Measurements from ENCODE around the gene RSPH1.

RSPH1 gene

DNA sequence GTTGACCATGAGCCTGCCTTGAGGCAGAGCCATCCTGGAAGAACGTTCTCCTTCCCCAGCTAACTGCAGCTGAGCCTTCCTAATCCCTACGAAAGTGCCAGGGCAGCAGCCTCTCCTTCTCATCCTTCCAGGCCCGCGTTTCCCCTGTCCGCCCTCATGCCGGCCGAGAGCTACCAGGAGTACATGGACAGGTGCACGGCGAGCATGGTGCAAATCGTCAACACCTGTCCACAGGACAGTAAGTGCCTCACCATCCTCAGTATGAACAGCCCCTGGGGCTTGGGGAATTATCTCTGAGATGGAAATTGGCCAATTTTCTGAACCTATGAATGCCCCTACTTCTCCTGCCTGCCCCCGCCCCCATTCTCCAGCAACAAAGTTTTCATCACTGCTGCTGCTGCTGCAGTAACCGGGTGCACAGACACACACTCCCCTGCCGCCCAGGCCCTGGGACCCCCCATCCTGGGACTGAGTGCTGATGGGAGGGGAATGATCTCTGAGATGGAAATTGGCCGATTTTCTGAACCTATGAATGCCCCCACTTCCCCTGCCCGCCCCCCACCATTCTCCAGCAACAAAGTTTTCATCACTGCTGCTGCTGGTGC lies 52.7 kb downstream of the RSPH1 start:
- no peak for DNase-seq

DNA sequence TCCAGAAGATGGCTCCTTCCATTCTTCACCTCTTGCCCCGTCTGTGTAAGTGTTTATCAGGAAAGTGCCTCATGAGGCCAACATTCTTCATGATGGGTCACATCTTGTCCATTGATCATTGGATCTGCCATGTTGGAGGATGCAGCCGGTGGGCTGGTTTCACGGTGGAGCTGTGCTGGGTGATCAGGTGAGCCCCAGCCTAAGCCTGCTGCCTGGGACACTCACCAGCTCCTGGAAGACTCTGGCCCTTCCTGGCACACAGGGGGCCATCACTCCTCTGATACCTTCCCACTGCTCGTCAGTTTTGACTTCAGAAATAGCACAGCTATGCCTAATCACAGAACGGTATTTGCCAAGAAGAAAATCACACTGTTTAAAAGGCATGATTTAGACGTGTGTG lies 54.1 kb downstream of the RSPH1 start:
- no peak for DNase-seq

DNA sequence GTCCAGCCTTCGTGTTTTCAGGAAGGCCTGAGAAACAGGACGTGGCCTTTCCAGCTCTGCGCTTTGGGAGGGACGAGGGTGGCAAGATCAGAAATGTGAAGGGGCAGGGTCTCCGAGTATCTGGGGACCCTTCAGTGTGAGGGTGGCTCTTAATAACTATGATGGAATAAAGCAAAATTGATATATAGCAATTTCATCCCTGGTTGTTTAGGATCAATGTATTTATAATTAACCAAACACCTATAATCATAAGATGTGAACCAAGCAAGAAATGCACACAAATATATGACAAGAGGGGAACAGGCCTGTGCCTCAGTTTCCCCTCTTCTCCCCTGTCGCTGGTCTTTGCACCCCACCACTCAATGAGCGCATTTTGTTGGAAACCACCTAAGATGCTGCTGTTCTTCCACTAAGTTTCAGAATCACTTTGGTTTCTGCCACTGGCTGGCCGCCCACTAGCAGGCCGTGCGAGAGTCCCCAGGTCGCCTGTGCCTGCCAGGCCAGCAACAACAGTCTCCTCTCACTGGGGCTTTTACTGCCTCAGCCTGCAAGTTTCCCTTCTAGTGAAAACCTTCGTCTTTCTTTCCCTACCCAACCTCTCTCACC lies 55.7 kb downstream of the RSPH1 start:
- peak; percentile 59 to 69 for DNase-seq

DNA sequence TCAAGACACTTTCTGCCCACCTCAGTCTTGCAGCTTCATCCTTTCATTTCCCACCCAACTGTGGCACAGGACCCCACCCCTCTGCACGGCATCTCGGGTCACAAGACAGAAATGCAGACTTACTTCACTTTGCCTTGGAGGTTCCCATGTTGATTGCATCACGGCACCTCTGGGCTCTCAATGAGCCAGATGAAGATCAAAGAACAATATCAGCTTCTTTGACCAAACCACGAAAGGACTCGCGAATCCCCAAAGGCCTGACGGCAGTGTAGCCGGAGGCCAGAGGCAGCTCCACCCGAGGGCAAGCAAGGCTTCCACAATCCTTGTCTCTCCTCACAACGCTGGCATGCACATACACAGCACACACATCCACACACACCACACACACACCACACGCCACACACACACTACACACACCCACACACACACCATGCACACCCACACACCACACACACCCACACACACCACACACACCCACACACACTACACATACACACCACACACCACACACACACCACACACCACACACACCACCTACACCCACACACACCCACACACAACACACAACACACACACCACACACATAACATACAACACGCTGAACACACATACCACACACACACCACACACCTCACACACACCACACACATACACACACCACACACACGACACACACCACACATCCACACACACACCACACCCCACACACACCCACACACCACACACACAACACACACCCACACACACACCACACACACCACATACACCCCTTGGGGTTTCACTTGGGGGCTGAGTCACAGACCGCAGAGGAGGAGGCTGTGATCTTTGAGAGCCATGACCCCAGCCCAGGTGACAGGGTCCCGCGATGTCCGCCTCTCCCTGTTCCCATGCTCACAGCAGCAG lies 56.5 kb downstream of the RSPH1 start:
- DNase-seq: peak; percentile 48 to 64

DNA sequence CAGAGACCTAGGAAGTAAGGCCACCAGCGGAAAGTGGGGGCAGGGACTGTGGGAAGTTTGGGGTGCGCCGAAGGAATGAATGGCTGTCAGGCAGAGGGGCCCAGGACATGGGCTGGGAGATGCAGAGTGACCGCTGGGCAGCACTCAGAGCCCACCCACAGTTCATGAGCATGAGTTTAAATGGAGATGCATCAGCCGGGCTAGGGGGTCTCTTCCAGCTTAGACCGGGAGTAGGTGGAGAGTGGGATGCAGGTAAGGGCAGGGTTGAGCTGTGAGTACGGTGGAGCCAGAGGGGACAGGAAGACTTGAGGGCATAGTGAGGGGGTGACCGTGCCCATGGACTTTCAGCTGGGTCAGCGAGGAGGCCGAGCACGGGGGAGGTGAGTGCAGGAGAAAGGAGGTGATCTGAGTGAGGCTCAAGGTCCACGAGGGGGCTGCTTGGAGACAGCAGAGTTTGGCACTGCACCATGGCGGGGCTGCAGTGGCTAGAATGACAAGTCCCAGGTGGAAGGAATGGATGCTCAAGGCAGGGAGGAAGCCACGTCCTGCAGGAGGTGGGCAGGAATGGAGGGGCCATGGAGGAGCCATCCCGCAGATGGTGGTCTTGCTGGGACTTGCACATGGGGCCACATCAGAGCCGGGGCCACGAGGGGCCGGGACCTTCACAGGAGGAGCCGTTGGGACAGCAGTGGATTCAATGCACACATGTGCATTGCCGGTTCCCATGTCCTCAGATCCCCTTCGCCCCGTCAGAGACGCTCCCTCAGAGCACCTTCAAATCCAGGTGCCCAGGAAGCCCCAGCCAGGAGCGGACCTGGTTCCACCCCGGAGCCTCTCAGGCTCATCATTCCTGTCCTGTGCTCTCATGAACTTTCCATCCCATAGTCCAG lies 57.5 kb downstream of the RSPH1 start:
- no peak for DNase-seq

DNA sequence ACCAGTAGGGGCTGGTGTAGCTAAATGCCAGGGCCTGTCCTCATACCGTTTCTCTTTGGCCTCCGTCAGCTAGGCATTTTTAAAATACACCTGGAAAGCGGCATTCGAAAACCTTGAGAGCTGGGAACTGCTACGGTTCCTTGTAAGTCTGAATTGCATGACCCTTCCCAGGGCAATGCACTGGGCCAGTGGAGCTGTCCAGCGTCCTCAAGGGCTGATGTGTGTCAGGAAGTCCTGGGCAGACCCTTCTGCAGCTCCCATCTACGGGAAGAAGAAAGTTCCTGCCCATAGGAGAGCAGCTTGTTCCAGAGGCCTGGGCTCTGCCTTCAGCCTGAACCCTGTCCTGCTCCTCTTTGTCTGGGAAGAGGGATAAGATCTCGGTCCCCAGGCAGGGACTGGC lies 58.2 kb downstream of the RSPH1 start:
- DNase-seq: no peak

DNA sequence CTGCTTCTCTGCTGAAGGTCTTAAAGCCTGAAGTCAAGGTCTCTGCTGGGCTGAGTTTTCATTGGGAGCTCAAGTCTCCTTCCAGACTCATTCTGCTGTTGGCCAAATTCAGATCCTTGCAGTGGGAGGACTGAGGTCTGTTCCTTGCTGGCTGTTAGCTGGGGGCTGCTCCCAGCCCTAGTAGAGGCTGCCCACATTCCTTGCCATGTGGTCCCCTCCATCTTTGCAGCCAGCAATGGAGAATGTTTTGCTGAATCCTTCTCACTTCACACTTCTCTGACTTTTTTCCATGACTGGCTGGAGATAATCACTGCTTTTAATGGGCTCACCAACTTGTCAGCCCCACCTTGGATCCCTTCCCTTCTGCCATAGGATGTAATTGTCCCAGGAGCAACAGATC lies 59.1 kb downstream of the RSPH1 start:
- DNase-seq: no peak

DNA sequence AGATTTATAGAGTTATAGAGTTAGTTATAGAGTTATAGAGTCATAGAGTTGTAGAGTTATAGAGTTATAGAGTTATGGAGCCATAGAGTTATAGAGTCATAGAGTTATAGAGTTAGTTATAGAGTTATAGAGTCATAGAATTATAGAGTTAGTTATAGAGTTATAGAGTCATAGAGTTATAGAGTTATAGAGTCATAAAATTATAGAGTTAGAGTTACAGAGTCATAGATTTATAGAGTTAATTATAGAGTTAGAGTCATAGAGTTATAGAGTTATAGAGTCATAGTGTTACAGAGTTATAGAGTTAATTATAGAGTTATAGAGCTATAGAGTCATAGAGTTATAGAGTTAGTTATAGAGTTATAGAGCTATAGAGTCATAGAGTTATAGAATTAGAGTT lies 60.2 kb downstream of the RSPH1 start:
- no peak for DNase-seq

DNA sequence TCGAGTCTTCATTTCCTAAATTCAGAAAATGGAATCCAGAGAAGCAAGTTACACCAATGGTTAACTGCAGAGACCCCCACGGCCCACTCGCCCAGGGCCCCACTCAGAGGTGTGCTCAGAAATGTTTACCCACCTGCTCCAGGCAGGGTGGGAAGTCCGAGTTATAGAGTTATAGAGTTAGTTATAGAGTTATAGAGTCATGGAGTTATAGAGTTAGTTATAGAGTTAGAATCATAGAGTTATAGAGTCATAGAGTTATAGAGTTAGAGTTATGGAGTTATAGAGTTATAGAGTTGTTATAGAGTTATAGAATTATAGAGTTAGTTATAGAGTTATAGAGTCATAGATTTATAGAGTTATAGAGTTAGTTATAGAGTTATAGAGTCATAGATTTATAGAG lies 60.6 kb downstream of the RSPH1 start:
- no peak for DNase-seq

DNA sequence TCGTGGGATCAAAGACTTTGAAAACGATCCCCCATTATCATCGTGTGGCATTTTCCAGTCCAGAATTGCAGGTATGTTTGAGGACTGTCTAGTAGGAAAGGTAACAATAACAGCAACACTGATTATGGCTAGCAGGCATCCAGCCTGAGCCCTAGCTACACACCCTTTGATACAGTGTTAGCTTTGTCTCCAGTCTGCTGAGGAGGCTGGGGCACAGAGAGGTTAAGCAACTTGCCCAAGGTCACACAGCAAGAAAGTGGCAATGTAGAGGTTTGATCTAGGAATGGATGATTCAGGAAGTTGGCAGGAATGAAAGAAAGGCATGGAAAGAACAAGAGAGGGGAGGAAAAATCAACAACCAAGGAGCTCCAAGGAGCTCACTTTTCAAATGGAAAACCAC lies 61.1 kb downstream of the RSPH1 start:
- no peak for DNase-seq

DNA sequence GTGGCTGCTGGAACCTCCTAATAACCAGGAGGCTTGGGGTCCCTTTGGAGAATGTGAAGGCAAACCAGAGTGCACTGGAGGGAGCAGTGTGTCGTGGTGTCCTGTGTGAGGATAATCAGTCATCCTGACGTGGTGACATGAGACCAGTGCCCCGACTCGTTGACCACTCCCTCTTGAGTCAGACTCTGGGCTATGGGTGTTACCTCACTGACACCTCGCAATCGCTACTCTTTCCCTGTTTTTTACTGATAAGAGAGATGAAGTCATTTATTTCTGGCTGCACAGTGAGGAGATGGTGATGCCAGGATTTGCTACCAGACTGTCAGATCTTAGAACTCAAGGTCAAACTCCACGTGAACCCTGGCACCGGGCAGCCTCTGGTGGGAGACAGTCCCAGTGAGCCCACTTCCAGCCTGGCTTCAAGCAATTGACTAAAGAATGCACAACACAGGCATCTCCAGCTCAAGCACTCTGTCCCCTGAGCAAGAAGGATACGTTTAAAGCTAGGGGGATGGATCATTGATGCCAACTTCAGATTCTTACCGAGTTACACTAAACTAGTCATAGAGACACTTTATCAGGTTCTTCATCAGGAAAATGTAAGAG lies 62.0 kb downstream of the RSPH1 start:
- peak in 1 of 2 experiments; percentile 30 for DNase-seq

DNA sequence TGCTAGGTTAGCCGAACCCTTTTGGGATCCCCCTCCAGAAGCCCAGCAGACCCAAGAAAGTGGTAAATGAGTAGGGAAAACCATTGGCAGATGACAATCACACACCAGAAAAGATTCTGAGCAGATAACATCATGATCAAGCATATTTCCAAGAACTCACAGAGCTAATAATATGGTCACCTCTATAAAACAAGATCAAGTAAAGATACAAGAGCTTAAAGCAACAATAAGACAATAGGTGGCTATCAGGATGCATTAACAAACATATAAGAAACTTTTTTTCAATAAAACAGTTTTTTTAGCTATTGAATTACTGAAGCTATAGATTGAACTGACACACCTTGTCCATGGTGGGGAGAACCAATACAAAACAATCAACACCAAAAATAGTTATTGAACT lies 63.3 kb downstream of the RSPH1 start:
- no peak for DNase-seq

DNA sequence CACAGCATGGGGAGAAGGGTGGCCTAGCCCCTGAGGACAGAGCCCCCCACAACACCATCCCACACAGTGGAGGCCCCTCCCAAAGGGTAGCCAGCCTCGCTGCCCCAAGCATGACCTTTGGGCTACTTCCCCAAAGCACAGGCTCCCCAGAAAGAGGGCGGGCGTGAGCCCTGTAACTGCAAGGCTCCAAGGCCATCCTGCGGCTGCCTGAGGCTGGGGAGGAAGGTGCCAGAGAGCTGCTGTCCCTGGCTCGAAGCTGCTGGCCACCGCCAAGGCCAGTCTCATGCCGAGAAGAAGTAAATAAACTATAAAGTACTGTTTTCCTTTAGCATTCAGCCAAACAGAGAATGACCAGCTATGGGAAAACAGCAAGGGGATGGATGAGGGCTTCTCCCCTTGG lies 64.8 kb downstream of the RSPH1 start:
- DNase-seq: no peak

DNA sequence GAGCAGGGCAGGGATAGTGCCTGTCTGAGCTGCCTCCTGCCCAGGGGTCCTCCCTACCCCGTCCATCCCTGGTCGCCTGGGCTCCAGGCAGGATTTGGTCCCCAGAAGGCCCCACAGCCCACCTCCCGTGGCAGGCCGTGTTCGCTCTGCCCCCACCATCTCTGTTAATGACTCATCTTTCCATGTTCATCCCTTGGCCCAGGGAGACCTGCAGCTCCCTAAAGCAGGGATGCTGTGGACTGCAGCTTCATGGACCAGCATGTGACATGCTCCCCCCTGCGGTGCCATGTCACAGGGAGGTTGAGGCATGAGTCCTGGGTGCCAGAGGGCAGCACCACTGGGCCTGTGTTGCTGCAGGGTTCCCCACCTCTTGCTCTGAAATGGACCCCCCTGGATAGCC lies 65.5 kb downstream of the RSPH1 start:
- DNase-seq: no peak

DNA sequence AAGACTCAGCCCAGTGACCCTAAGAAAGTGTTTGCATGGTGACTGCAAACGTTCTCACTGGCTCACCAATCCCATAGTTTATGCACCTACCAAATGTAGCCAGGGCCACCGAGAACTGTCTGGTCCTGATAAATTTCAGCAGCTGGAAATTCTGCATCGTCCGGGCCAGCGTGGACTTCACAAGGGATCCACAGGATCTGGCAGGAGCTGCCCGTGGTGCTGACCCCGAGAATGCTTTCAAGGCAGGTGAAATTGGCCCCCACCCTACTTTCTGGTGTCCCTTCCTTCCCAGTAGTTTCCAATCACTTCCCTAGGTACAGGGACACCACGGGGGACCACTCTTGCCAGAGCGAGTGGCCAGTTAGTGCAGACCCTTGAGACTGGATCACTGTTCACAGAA lies 66.2 kb downstream of the RSPH1 start:
- DNase-seq: no peak

DNA sequence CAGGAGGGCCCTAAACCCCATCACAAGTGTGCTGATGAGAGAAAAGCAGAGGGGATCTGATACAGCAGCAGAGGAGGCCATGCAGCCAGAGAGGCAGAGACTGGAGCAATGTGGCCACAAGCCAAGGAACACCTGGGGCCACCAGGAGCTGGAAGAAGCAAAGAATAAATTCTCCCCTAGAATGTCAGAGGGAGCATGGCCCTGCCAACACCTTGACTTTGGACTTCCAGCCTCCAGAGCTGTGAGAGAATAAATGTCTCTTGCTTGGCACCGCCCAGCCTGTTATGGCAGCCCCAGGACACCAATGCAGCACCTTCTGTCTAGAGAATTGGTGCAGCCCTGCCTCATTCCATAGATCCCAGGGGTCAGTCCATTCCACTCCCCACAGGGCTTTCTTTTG lies 67.0 kb downstream of the RSPH1 start:
- DNase-seq: no peak

DNA sequence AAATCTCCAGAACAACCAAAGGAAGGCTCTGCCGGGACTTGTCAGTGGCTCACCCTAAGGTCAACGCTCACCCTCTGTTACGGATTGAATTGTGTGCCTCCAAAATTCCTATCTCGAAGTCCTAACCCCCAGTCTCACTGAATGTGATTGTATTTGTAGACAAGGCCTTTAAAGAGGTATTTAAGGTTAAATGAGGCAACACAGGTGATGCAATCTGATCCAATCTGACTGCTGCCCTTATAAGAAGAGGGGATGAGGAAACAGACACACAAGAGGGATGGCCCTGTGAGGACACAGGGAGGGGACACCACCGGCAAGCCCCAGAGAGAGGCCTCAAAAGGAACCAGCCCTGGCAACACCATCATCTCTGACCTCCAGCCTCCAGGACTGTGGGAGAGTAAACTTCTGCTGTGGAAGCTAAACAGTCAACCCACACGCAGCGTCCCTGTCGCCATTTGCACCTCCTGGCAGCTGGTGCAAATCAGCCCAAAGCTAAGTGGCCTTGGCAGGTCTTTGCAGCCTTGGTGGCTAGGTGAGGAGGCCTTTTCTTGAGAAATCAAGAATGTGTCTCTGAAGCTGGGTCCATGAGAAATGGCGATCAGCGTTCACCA lies 68.1 kb downstream of the RSPH1 start:
- DNase-seq: no peak

DNA sequence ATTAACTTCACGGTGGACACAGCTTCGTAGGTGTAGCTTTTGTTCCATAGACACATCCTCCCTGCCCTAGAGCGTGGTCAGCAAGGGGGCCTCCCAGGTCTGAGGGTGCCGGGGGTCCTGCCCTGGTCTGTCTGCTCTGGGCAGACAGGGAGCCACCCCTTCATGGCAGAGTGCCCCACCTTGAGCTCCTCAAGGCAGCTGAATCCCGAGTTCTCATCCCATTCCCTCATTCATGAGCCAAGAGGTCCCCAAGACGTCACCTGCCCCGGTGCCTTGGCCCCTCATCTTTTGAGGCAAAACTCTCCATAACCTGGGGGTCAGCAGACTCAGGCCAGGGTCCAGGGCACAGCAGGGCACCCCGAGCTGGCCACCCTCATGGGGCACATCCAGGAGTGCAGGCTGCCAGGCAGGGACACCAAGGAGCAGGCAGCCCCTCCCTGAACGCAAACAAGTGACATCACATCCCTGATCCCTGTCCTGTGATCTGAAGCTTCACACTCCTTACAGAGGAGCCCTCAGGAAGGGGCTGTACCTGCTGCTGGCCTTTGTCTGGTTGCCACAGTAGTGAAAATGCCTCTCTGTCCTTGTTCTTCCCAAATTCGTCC lies 69.0 kb downstream of the RSPH1 start:
- no peak for DNase-seq

DNA sequence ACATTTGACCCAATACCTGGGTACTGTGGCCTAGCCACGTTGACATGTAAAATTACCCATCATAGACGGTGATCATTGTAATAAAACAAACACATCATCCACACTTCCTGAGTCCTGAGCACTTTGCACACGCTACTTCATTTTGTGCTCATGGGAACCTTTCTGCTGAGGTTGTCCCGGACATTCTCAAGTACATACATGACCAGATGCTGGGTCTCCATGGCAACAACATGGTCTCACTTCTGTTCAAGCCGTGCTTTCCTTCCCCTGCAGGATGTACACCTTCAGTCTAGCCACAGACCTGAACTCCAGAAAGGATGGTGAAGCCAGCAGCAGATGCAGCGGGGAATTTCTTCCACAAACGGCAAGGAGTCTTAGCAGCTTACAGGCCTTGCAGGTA lies 69.6 kb downstream of the RSPH1 start:
- no peak for DNase-seq

DNA sequence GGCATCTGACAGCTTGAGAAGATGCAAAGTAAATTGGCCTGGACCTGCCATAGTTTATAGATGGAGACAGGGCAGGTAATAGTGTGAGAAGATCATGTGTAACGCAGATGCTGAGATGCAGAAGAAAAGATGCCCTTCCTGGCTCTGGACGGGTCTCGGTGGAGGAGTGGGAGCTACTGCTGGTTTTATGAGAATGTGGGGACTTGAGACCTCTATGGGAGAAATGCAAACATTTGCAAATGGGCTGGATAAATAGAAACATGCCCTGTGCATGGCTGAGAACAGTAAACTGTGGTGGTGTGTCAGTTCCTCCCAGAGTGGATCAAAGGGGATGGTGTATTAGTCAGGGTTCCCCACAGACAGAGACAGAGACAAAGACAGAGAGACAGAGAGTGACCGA lies 70.4 kb downstream of the RSPH1 start:
- peak in 1 of 2 experiments; percentile 31 for DNase-seq

DNA sequence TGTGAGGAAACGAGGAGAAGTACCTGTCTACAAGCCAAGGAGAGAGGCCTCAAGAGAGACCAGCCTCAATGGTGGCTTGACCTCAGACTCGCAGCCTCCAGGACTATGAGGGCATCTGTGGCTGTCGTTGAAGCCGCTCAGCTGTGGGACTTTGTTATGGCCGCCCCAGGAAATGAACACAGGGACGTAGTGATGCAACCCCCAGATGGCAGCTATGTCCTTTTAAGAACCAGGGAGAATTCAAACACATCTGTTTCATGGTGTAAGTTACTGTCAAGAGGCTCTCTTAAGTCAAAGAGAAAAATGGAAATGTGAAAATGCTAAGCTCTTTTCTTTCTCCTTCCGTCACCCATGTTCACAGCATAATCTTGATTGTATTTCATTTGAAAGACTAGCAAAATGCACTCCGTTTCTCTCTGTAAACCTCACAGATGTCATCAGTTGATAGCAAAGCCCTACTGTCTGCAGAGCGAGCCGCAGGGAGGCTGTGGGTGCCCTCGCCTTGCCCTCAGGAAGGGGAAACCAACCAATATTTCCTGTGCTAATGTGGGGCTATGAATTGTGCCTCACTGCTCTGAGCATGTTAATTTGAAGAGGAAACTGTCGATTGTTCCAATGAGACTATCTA lies 71.0 kb downstream of the RSPH1 start:
- peak; percentile 64 to 72 for DNase-seq

Measured in activated CD4-positive, alpha-beta T cell treated with anti-CD3 and anti-CD28 coated beads, Interleukin-2, amount 50 U/mL, for 48 hours (primary cell).